Retina (tissue), 1 donor: Measurements from ENCODE around the gene SEC22B.
"Not testable (repeated sequence)": the region's sequence is repeated elsewhere in the genome, so short reads cannot be mapped to it uniquely, and the experiment has no call there.

Experiments
- DNase-seq: peaks from one replicate; pipeline ENCODE4 v3.0.0-alpha.2; 2016

Gene SEC22B

DNA sequence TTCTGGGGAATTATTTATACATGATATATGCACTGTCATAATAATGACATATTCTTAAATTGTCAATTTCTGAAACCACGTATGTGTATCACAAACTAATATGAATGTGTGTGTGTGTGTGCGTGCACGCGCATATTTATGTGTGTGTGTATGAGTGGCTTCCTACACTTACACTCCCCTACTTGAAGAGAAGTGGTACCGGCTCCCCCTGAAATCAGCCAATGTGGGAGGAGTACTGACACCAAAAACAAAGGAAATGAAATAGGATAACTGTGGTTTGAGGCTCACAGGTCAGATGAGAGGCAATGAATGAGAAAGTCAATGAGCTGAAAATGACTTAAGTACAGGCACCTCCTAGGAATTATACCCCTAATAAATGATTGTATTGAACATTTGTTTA is 64.1 kb downstream of the SEC22B start:
- DNase-seq = not testable (repeated sequence)

DNA sequence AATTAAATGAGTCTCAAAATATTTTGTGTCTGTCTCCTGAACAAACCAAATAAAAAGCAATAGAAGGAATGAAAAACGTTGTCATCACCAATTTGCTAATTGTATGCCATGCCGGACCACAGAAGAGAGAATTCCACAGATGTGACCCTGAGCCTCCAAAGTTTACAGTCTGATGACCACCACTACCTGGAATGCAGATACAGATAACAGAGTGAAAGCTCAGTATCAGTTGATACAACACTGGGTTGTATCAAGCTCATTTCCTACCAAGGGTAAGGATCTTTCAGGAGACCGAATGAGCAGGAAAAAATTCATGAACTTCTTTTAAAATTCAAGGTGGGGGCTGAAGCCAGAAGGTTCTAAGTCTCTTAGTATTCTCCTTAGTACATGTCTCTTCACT is 64.5 kb downstream of the SEC22B start:
- DNase-seq = not testable (repeated sequence)

DNA sequence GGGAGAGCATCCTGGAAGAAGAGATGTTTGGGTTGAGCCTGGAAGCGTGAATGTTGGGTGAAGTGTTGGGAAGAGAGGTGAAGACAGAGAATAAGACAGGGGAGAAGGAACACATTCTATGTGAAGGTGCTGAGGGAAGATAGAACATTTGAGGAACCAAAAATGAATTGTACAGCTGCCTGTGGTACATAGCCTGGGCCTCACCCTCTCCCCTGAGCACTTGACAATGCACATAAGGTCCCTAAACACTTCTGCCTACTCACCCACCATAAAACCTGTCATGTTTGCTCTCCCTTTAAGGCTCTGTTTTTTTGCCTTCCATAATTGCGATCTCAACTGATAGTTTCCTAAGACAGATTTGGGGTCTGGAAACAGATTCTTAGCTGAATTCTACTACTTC is 65.3 kb downstream of the SEC22B start:
- not testable (repeated sequence) for DNase-seq

DNA sequence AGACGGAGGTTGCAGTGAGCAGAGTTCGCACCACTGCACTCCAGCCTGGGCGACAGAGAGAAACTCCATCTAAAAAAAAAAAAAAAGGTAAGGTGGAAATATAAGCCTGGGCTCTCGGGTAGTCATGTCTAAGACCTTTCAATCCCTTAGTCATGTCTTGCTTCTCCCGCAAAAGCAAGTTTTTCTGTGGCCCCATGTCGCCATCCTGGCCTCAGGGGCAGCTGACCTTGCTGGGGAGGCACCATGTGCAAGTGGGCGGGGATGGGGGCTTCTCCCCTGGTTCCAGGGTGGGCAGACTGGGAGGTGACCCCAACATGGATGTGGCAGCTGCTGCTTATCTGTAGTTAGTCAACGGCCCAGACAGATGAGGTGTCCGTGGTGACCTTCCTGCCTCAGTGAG is 66.7 kb downstream of the SEC22B start:
- DNase-seq = not testable (repeated sequence)

- DNase-seq = not testable (repeated sequence)
Measured at GRCh38 chr1:120109180-120109579, 67.1 kb downstream of the SEC22B start.

DNA sequence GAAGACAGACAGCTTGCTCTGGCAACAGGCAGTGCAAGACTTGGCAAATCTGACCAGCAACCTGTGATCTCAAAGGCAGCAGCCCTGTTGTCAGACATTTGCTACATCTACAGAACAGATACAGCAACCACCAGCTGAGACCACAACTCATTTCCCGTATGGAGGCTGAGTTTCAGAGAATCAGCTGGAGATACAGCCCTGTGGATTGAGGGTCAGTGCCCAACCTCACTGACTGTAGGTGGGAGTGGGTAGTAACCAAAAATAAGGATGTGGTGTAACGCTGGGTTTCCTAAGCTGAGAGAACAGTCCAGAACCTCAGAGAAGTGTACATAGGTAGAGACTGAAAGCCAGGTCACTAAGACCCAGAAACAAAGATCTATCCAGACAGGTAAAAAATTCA is 71.0 kb downstream of the SEC22B start:
- DNase-seq = not testable (repeated sequence)

- not testable (repeated sequence) for DNase-seq
Measured at GRCh38 chr1:120103768-120104167, 72.6 kb downstream of the SEC22B start.

- DNase-seq = not testable (repeated sequence)
Measured at GRCh38 chr1:120101593-120101992, 74.7 kb downstream of the SEC22B start.
